ENCODE measurements around the gene GLS. TPM values are rescaled to one million over a fixed set of nuclear protein-coding genes. Genes with fewer than 3 reads are reported as not detected.

Gene GLS
- polyA plus RNA-seq, 1 donor = 370 TPM

DNA sequence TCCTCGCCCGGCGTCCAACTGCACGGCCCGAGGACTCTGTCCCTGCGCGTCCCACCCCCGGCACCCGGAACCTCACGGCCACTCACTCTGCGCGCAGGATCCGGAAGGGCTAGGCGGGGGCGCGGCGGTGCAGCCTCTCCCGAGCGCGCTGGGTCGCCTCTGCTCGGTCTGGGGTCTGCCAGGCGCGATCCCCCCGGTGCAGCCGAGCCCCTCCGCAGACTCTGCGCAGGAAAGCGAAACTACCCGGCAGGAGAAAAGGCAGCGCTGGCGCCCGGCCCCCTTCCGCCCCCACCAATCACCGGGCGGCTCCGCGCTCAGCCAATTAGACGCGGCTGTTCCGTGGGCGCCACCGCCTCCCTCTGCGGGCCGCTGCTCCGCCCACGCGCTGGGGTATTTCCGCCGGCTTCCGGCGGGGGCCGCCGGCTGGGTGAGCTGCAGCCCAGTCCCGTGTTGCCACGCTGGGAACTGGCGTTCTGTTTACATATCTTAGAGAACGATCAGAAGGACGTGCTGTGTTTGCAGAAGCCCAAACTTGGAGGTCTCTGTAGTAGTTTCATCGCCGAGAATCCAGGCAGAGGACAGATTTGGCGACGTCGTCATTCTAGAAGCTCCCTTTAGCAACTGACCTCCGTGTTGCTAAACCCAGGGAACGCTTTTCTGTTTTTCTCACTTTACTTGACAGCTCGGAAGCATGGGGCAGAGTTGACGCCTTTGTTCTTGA lies 133.5 kb downstream of the GLS start, which contains the start of gene STAT1:
STAT1 (minus strand) TSS at position 240 of the 721 bp plus-strand sequence. CDS start 4,168 bp downstream, outside the sequence.
- peak; percentile 92 for DNase-seq

DNA sequence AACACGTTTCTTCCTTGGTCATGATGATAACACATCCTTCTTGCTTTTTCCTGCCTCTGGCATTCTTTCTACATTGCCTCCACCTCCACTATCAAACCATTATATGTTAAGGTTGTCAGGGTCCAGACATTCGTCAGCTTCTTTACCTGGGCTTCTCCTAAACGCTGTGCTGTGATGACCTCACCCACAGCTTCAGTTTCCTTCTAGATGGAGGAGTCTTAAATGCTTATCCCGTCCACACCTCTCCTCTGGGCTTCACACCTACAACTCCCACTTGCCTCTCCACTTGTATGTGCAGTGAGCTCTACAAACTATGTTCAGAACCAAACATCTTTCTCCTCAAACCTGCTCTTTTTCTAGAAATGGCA lies 134.0 kb downstream of the GLS start:
- DNase-seq = no peak

Other genes starting within 250 kb of the GLS start
- gene NAB1, start 231.7 kb upstream of the GLS start, polyA plus RNA-seq (ENCODE audit: insufficient read length) = 75.5 TPM
- gene STAT1, start 133.3 kb downstream of the GLS start, polyA plus RNA-seq (ENCODE audit: insufficient read length) = 139 TPM